ENCODE data around the gene VTA1. TPM values are rescaled to one million over a fixed set of nuclear protein-coding genes. Genes with fewer than 3 reads are reported as not detected.

The VTA1 gene
- total RNA-seq, 1 donor from 2014 or later: 65.3 TPM

DNA sequence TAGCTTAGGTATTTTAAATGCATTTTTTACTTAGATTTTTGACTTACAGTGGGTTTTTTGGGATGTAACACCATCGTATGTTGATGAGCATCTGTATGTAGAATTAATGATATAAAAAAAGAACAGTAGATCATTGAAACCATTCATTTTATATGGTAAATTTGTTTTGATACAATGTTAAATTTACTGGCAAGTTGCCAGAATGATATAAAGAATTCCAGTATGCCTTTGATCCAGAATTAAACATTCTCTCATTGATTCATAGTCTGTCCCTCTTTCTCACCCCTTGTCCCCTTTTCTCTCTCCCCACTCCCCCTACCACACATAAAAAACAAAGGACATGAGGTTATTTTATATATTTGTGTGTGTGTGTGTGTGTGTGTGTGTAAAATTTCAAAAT, 45.3 kb downstream of the VTA1 start:
- peaks cover 8% of the 10 kb centered on the region for H4K20me1 ChIP-seq (ENCODE audit: insufficient read depth, low read length)
- H3K27ac ChIP-seq (ENCODE audit: low read depth, low read length): no peak overlapping the region
- peaks cover 8% of the 10 kb centered on the region for H3K36me3 Mint-ChIP-seq (ENCODE audit: low read depth, unreplicated experiment)
- DNase-seq (ENCODE audit: low read depth) (no peak), FAIRE-seq (no peak)
- H3K27me3 ChIP-seq (ENCODE audit: insufficient read depth, low read length): no peaks in the 10 kb centered on the region
- no peak overlapping the region for H2AFZ ChIP-seq (ENCODE audit: low read depth, low read length)
- peaks cover 6% of the 10 kb centered on the region for H3K4me1 Mint-ChIP-seq (ENCODE audit: low read depth, unreplicated experiment)
- H3K79me2 ChIP-seq (ENCODE audit: insufficient read depth, low read length): peaks cover 25% of the 10 kb centered on the region
- H3K4me1 ChIP-seq (ENCODE audit: insufficient read depth, low read length): peaks cover 7% of the 10 kb centered on the region
- no peaks in the 10 kb centered on the region for H3K9me3 ChIP-seq (ENCODE audit: insufficient read depth, low read depth, low read length)
- H3K36me3 ChIP-seq (ENCODE audit: insufficient read depth, low read length): peaks cover 3% of the 10 kb centered on the region
- H3K4me2 ChIP-seq (ENCODE audit: low read length): no peak overlapping the region
- no peak for TF ChIP-seq EZH2 (IDR thresholded peaks at IDR 0.05; ENCODE audit: insufficient read depth, low read length)
- TF ChIP-seq, protein P1, sequence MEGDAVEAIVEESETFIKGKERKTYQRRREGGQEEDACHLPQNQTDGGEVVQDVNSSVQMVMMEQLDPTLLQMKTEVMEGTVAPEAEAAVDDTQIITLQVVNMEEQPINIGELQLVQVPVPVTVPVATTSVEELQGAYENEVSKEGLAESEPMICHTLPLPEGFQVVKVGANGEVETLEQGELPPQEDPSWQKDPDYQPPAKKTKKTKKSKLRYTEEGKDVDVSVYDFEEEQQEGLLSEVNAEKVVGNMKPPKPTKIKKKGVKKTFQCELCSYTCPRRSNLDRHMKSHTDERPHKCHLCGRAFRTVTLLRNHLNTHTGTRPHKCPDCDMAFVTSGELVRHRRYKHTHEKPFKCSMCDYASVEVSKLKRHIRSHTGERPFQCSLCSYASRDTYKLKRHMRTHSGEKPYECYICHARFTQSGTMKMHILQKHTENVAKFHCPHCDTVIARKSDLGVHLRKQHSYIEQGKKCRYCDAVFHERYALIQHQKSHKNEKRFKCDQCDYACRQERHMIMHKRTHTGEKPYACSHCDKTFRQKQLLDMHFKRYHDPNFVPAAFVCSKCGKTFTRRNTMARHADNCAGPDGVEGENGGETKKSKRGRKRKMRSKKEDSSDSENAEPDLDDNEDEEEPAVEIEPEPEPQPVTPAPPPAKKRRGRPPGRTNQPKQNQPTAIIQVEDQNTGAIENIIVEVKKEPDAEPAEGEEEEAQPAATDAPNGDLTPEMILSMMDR (IDR thresholded peaks at IDR 0.05; ENCODE audit: insufficient read depth, low read depth, low read length): no peak
- no peak overlapping the region for H3K27ac Mint-ChIP-seq (ENCODE audit: unreplicated experiment)
- no peaks in the 10 kb centered on the region for H3K9me3 Mint-ChIP-seq (ENCODE audit: unreplicated experiment)
- no peak overlapping the region for H3K9ac ChIP-seq (ENCODE audit: low read length)
- H3K27me3 Mint-ChIP-seq (ENCODE audit: low read depth, unreplicated experiment): no peaks in the 10 kb centered on the region
- H3K4me3 ChIP-seq (ENCODE audit: insufficient read depth, low read depth, low read length): no peak overlapping the region
- H3K4me3 Mint-ChIP-seq (ENCODE audit: unreplicated experiment): no peak overlapping the region

DNA sequence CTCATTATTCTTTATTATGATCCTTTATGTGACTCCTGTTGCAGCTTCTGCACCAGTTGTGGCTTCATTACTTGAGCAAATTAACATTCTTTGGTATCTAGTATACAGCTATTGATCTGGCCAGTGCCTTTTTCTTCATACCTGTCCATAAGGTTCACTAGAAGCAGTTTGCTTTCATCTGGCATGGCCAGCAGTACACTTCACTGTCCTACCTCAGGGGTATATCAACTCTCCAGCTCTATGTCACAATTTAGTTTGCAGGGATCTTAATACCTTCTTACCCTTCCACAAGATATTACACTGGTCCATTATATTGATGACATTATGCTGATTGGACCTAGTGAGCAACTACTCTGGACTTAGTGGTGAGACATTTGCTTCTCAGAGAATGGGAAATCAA, 46.6 kb downstream of the VTA1 start:
- H3K27me3 ChIP-seq (ENCODE audit: insufficient read depth, low read length): no peaks in the 10 kb centered on the region
- H3K4me1 ChIP-seq (ENCODE audit: insufficient read depth, low read length): peaks cover 7% of the 10 kb centered on the region
- H4K20me1 ChIP-seq (ENCODE audit: insufficient read depth, low read length): peaks cover 8% of the 10 kb centered on the region
- H3K27ac Mint-ChIP-seq (ENCODE audit: unreplicated experiment): no peak overlapping the region
- no peak overlapping the region for H3K9ac ChIP-seq (ENCODE audit: low read length)
- H3K9me3 Mint-ChIP-seq (ENCODE audit: unreplicated experiment): no peaks in the 10 kb centered on the region
- no peak overlapping the region for H3K4me2 ChIP-seq (ENCODE audit: low read length)
- no peak overlapping the region for H3K4me3 ChIP-seq (ENCODE audit: insufficient read depth, low read depth, low read length)
- FAIRE-seq (no peak), DNase-seq (ENCODE audit: low read depth) (no peak)
- TF ChIP-seq, protein P1 (IDR thresholded peaks at IDR 0.05; ENCODE audit: insufficient read depth, low read depth, low read length): no peak
- no peak for TF ChIP-seq EZH2 (IDR thresholded peaks at IDR 0.05; ENCODE audit: insufficient read depth, low read length)
- no peaks in the 10 kb centered on the region for H3K9me3 ChIP-seq (ENCODE audit: insufficient read depth, low read depth, low read length)
- no peaks in the 10 kb centered on the region for H3K27me3 Mint-ChIP-seq (ENCODE audit: low read depth, unreplicated experiment)
- H3K36me3 ChIP-seq (ENCODE audit: insufficient read depth, low read length): peaks cover 3% of the 10 kb centered on the region
- no peak overlapping the region for H3K27ac ChIP-seq (ENCODE audit: low read depth, low read length)
- no peak overlapping the region for H3K4me3 Mint-ChIP-seq (ENCODE audit: unreplicated experiment)
- peaks cover 4% of the 10 kb centered on the region for H3K4me1 Mint-ChIP-seq (ENCODE audit: low read depth, unreplicated experiment)
- H3K79me2 ChIP-seq (ENCODE audit: insufficient read depth, low read length): peaks cover 27% of the 10 kb centered on the region
- H2AFZ ChIP-seq (ENCODE audit: low read depth, low read length): no peak overlapping the region
- peaks cover 8% of the 10 kb centered on the region for H3K36me3 Mint-ChIP-seq (ENCODE audit: low read depth, unreplicated experiment)

DNA sequence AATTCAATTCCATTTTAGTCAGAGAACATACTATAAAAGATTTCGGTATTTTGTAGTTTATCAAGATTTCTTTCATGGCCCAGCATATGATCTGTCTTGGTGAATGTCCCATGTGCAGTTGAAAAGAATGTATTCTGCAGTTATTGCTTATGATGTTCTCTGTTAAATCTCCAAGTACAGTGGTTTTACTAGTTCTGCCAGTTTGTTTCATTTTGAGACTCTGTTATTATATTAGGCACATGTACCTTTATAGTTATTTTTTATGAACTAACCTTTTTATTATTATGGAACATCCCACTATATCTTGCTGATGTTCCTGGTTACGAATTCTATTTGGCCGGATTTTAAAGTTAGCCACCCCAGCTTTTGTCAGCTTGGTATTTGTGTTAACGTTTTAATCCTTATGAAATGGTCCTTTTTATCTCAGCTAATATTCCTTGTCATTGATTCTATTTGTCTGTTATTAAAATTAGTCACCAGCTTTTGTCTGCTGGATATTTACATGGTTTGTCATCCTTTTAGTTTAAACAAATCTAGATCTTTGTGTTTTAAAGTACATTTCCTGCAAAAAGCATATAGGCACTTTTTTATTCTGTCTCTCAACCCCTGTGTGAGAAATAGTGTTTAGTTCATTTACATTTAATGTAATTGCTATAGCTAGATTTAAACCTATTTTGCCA, 48.9 kb downstream of the VTA1 start:
- peaks cover 3% of the 10 kb centered on the region for H3K36me3 Mint-ChIP-seq (ENCODE audit: low read depth, unreplicated experiment)
- Histone ChIP-seq H3K4me2 (ENCODE audit: low read length) (peak overlapping the region; percentile 12), H3K9ac (ENCODE audit: low read length) (no peak overlapping the region), H3K79me2 (ENCODE audit: insufficient read depth, low read length) (peaks cover 27% of the 10 kb centered on the region), H3K4me1 (ENCODE audit: insufficient read depth, low read length) (peaks cover 7% of the 10 kb centered on the region), H4K20me1 (ENCODE audit: insufficient read depth, low read length) (peaks cover 8% of the 10 kb centered on the region), H3K36me3 (ENCODE audit: insufficient read depth, low read length) (peaks cover 3% of the 10 kb centered on the region), H3K4me3 (ENCODE audit: insufficient read depth, low read depth, low read length) (no peak overlapping the region), H2AFZ (ENCODE audit: low read depth, low read length) (no peak overlapping the region), H3K9me3 (ENCODE audit: insufficient read depth, low read depth, low read length) (no peaks in the 10 kb centered on the region), H3K27ac (ENCODE audit: low read depth, low read length) (no peak overlapping the region), H3K27me3 (ENCODE audit: insufficient read depth, low read length) (no peaks in the 10 kb centered on the region)
- DNase-seq (ENCODE audit: low read depth): no peak
- H3K4me3 Mint-ChIP-seq (ENCODE audit: unreplicated experiment): no peak overlapping the region
- no peak for FAIRE-seq
- H3K4me1 Mint-ChIP-seq (ENCODE audit: low read depth, unreplicated experiment): peaks cover 4% of the 10 kb centered on the region
- TF ChIP-seq, protein P1 (IDR thresholded peaks at IDR 0.05; ENCODE audit: insufficient read depth, low read depth, low read length): no peak
- TF ChIP-seq EZH2 (IDR thresholded peaks at IDR 0.05; ENCODE audit: insufficient read depth, low read length): no peak
- H3K27me3 Mint-ChIP-seq (ENCODE audit: low read depth, unreplicated experiment): no peaks in the 10 kb centered on the region
- H3K27ac Mint-ChIP-seq (ENCODE audit: unreplicated experiment): no peak overlapping the region
- H3K9me3 Mint-ChIP-seq (ENCODE audit: unreplicated experiment): no peaks in the 10 kb centered on the region
